Measurements from ENCODE around the gene SHC4. TPM values are rescaled to one million over a fixed set of nuclear protein-coding genes. Genes with fewer than 3 reads are reported as not detected.

The SHC4 gene
- polyA plus RNA-seq, 1 of the 3 experiments (the other 2 are of a cell fraction) = 1.6 TPM

GRCh38 chr15:48965972-48966371, 2.3 kb upstream of the SHC4 start:
- H3F3A ChIP-seq (replicated peaks; ENCODE audit: insufficient read depth) = peaks cover 13% of the 10 kb centered on the region
- no peaks in the 10 kb centered on the region for H3K79me2 ChIP-seq (ENCODE audit: insufficient read depth)
- H3K27ac ChIP-seq (ENCODE audit: low read depth in 2 of 2, low read length in 1 of 2) = no peak overlapping the region
- H3K9me2 ChIP-seq = no peaks in the 10 kb centered on the region
- no peaks in the 10 kb centered on the region for H4K20me1 ChIP-seq (ENCODE audit: insufficient read depth)
- ChIA-PET CTCF (interaction anchor here (1.1 to 7.1 kb wide), 3 partner anchors 8 to 177 kb away, joined by 3 to 60 read pairs (median 7); no protein-coding TSS in a partner anchor), POLR2A (interaction anchor here (3.0 kb wide), 1 partner anchor 9 kb away, joined by 23 read pairs; no protein-coding TSS in a partner anchor)
- no peak overlapping the region for H3K4me3 ChIP-seq (ENCODE audit: low read depth in 2 of 2, low read length in 1 of 2)
- no peak overlapping the region for H2AFZ ChIP-seq (ENCODE audit: low read depth)
- TF ChIP-seq IRF3 (IDR thresholded peaks at IDR 0.05; ENCODE audit: low read depth, low read length) (no peak), PBX3 (IDR thresholded peaks at IDR 0.05) (no peak), GATA2 (CRISPR knock-in tag; IDR thresholded peaks at IDR 0.05) (no peak), RAD21 (IDR thresholded peaks at IDR 0.05; ENCODE audit: low read length) (peak; percentile 55), CTCF (IDR thresholded peaks at IDR 0.05) (peak; percentile 50), EP300 (IDR thresholded peaks at IDR 0.05; ENCODE audit: borderline replicate concordance in 1 of 2, low read depth in 1 of 2, low read length in 1 of 2) (no peak), POLR2AphosphoS5 (IDR thresholded peaks at IDR 0.05; ENCODE audit: low read depth, low read length) (no peak), SMC3 (IDR thresholded peaks at IDR 0.05; ENCODE audit: low read depth, low read length) (peak; percentile 53)
- no peak for DNase-seq
- peaks cover 12 to 13% of the 10 kb centered on the region in 2 experiments; a peak in 2 of 4 replicates for H3K4me1 ChIP-seq (ENCODE audit: control insufficient read depth in 1 of 2, insufficient read depth in 2 of 2, low read depth in 1 of 2, low read length in 1 of 2)
- H3K36me3 ChIP-seq (replicated peaks in 1 of 2; ENCODE audit: control insufficient read depth in 1 of 2, insufficient read depth in 2 of 2, low read length in 1 of 2) = no peaks in the 10 kb centered on the region
- no peak overlapping the region for H3K9ac ChIP-seq
- no peak overlapping the region for H3K4me2 ChIP-seq
- no peaks in the 10 kb centered on the region for H3K9me3 ChIP-seq
- no peaks in the 10 kb centered on the region for H3K27me3 ChIP-seq (ENCODE audit: insufficient read depth)

GRCh38 chr15:48964898-48965297, 1.2 kb upstream of the SHC4 start:
- Histone ChIP-seq H3K9ac (no peak overlapping the region), H3K27ac (ENCODE audit: low read depth in 2 of 2, low read length in 1 of 2) (no peak overlapping the region), H3K4me3 (ENCODE audit: low read depth in 2 of 2, low read length in 1 of 2) (no peak overlapping the region), H3K9me3 (no peaks in the 10 kb centered on the region), H3K4me1 (ENCODE audit: control insufficient read depth in 1 of 2, insufficient read depth in 2 of 2, low read depth in 1 of 2, low read length in 1 of 2) (peaks cover 10 to 12% of the 10 kb centered on the region in 2 experiments; a peak in 2 of 4 replicates), H4K20me1 (ENCODE audit: insufficient read depth) (no peaks in the 10 kb centered on the region), H3K4me2 (no peak overlapping the region), H3K36me3 (replicated peaks in 1 of 2; ENCODE audit: control insufficient read depth in 1 of 2, insufficient read depth in 2 of 2, low read length in 1 of 2) (no peaks in the 10 kb centered on the region), H3F3A (replicated peaks; ENCODE audit: insufficient read depth) (peaks cover 13% of the 10 kb centered on the region), H3K79me2 (ENCODE audit: insufficient read depth) (0 out of 2 replicates have a peak, but pooled peaks cover 3% of the 10 kb centered on the region), H3K27me3 (ENCODE audit: insufficient read depth) (no peaks in the 10 kb centered on the region), H3K9me2 (no peaks in the 10 kb centered on the region), H2AFZ (ENCODE audit: low read depth) (no peak overlapping the region)
- TF ChIP-seq CHD2 (IDR thresholded peaks at IDR 0.05; ENCODE audit: low read length, partially characterized antibody) = no peak
- TF ChIP-seq MXI1 (IDR thresholded peaks at IDR 0.05; ENCODE audit: low read depth, low read length) = no peak
- no peak for TF ChIP-seq NRF1 (IDR thresholded peaks at IDR 0.05; ENCODE audit: low read depth, low read length)
- TF ChIP-seq RFX5 (IDR thresholded peaks at IDR 0.05; ENCODE audit: low read length) = no peak
- ChIA-PET CTCF (interaction anchor here (1.0 to 7.1 kb wide), 6 partner anchors 9 to 628 kb away, joined by 3 to 60 read pairs (median 4); no protein-coding TSS in a partner anchor), POLR2A (interaction anchor here (0.9 to 3.0 kb wide), 4 partner anchors 10 to 319 kb away, joined by 3 to 23 read pairs (median 10); partner anchors contain the start of genes COPS2, EID1 and FBN1)
- DNase-seq = no peak
- WGBS (ENCODE audit: low lambda C conversion rate) = 85% methylated on average over 2 of the region's 2 CpGs
